ENCODE measurements around the gene GPI.
"Not testable (repeated sequence)": the region's sequence is repeated elsewhere in the genome, so short reads cannot be mapped to it uniquely, and the experiment has no call there.

The GPI gene

DNA sequence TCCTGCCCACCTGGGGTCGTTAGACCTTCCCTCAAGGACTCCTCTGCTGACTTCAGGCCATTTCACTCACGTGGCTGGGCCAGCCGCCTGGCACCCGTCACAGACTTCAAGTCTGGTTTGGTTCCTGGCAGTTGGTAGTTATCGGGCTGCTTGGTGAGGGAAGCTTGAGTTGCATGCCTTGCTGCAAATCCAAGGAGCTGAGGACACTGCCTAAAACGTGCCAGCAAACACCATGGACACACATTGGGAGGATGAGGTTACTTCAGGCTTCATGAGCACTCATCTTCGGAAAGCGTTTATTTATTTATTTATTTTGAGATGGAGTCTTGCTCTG, 2.6 kb downstream of the GPI start:
- no peak for DNase-seq (ENCODE audit: low read depth)

GRCh38 chr19:34368338-34368737, 3.3 kb downstream of the GPI start:
- DNase-seq (ENCODE audit: low read depth): no peak

DNA sequence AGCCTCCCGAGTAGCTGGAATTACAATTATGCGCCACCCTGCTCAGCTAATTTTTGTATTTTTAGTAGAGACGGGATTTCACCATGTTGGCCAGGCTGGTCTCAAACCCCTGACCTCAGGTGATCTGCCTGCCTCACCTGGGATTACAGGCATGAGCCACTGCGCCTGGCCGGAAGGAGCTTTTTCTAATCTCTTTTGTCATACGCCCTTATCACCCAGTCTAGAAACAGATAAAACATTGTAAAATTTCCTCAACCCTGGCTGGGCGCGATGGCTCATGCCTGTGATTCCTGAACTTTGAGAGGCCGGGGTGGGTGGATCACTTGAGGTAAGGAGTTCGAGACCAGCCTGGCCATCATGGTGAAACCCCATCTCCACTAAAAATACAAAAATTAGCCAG, 4.2 kb downstream of the GPI start:
- DNase-seq (ENCODE audit: low read depth): not testable (repeated sequence)

GRCh38 chr19:34370117-34370516, 5.1 kb downstream of the GPI start:
- no peak for DNase-seq (ENCODE audit: low read depth)

GRCh38 chr19:34370983-34371382, 6.0 kb downstream of the GPI start:
- DNase-seq (ENCODE audit: low read depth): no peak

DNA sequence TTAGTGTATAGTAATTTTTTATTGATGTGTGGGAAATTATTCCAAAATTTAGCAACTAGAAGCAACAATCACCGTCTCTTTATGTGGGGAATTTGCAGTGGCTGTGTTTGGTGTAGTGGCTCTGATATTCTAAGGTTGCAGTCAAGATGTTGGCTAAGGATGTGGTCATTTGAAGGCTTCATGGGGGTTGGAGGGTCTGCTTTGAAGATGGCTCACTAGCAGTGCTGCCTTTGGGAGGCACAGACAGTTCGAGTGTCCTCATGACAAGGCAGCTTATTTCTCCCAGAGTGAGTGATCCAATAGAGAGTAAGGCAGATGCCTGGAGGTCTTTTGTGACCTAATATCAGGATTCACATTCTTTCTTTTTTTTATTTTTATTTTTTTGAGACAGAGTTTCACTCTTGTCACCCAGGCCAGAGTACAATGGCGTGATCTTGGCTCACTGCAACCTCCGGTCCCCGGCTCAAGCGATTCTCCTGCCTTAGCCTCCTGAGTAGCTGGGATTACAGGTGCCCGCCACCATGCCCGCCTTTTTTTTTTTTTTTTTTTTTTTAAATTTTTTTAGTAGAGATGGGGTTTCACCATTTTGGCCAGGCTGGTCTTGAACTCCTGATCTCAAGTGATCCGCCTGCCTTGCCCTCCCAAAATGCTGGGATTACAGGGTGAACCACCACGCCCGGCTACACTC, 8.7 kb downstream of the GPI start:
- no peak for DNase-seq (ENCODE audit: low read depth)

- DNase-seq (ENCODE audit: low read depth): no peak
Observed at GRCh38 chr19:34375598-34375997, 10.6 kb downstream of the GPI start.

GRCh38 chr19:34380639-34381241, 15.7 kb downstream of the GPI start:
- DNase-seq (ENCODE audit: low read depth): no peak

- DNase-seq (ENCODE audit: low read depth): no peak
Observed at GRCh38 chr19:34381399-34382251, 16.6 kb downstream of the GPI start.

DNA sequence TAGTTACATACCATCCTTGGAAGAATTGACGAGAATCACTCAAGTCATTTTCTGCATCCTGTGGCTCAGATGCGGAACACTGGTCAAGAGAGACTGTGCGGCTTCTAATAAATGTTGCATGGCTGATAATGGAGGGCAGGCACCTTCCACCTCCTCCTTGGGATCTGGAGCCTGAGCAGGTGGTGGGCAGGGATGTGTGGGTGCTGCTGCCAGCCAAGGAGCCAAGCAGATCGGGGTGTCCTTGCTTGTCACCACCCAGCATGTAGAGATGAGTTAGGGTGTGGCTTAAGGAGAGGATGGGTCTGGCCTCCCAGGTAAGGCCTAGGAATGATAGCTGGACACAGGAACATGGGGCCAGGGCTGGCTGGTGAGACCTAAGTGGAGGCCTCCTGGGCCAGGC, 17.5 kb downstream of the GPI start:
- DNase-seq (ENCODE audit: low read depth): no peak

DNA sequence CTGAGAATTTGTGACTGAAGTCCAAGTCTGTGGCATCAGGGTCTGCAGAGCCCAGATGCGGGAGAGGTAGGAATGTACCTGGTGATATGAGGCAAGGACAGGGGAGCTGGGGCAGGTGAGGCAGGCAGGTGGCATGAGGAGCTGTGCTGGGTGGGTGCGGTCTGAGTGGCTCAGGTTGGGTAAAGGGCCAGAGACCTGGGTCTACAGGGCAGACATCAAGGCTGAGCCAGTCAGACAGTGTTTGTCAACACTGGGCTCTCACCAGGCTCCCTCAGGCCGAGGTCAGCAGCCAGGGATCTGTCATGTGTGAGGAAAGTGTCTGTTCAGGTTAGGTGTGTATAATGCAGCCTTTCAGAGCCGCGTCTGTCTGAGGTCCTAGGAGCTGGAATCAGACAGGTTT, 18.6 kb downstream of the GPI start:
- no peak for DNase-seq (ENCODE audit: low read depth)

GRCh38 chr19:34386645-34387445, 21.8 kb downstream of the GPI start:
- no peak for DNase-seq (ENCODE audit: low read depth)

DNA sequence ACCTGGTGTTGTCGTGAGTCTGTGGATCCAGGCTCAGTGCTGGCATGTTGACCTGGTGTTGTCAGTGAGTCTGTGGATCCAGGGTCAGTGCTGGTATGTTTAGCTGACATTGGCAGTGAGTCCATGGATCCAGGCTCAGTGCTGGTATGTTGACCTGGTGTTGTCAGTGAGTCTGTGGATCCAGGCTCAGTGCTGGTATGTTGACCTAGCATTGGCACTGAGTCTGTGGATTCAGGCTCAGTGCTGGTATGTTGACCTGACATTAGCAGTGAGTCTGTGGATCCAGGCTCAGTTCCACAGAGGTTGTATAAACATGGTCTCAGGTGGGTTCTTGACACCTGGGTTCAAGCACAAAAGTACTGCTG, 22.4 kb downstream of the GPI start:
- DNase-seq (ENCODE audit: low read depth): no peak

- not testable (repeated sequence) for DNase-seq (ENCODE audit: low read depth)
Observed at GRCh38 chr19:34388745-34389144, 23.7 kb downstream of the GPI start.

DNA sequence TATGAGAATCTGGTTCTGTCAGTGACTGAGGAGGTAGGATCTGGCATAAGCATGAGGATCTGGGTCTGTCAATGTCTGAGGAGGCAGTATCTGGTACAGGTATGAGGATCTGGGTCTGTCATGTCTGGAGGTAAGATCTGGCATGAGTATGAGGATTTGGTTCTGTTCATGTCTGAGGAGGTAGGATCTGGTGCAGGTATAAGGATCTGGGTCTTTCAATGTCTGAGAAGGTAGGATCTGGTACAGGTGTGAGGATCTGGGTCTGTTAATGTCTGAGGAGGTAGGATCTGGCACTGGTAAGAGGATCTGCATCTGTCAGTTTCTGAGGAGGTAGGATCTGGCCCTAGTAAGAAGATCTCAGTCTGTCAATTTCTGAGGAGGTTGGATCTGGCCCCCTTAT, 26.8 kb downstream of the GPI start:
- no peak for DNase-seq (ENCODE audit: low read depth)

DNA sequence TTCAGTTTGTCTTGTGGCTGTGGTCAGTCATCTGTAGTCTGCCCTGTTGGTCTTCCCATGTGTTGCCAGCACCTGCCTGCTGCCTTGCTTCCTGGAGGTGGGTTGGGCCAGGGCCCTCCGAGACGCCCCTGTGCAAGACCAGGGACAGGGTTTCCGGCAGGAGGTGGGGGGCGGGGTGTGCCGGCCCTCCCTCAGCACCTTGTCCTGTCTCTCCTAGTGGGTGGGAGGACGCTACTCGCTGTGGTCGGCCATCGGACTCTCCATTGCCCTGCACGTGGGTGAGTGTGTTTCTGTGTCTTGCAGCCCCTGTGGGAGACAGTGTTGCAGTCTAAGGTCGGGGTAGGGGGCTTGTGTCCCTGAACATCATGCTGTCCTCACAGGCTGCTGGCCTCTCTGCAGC, 28.0 kb downstream of the GPI start:
- DNase-seq (ENCODE audit: low read depth): no peak

DNA sequence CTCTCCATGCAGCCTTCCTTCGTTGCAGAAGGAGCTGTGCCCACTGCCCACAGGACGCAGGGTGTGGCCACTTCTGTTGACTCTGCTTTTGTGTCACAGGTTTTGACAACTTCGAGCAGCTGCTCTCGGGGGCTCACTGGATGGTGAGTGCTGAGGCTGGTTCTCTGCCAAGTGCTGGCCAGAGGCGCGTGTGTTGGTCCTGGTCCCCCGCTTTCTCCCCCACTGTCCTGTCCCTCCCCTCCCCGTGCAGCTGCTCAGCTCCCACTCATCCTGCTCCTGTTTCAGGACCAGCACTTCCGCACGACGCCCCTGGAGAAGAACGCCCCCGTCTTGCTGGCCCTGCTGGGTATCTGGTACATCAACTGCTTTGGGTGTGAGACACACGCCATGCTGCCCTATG, 28.6 kb downstream of the GPI start:
- no peak for DNase-seq (ENCODE audit: low read depth)

DNA sequence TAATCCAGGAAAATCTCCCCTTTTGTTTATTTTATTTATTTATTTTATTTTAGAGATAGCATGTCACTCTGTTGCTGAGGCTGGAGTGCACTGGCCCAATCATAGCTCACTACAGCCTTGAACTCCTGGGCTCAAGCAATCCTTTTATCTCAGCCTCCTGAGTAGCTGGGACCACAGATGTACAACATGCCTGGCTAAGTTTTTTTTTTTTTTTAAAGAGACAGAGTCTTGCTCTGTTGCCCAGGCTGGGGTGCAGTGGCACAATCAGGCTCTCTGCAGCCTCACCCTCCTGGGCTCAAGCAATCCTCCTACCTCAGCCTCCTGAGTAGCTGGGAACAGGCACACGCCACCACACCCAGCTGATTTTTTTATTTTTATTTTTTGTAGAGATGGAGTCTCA, 32.9 kb downstream of the GPI start:
- DNase-seq (ENCODE audit: low read depth): no peak

- no peak for DNase-seq (ENCODE audit: low read depth)
Observed at GRCh38 chr19:34399886-34400285, 34.9 kb downstream of the GPI start.

GRCh38 chr19:34400844-34401243, 35.8 kb downstream of the GPI start:
- DNase-seq (ENCODE audit: low read depth): not testable (repeated sequence)

DNA sequence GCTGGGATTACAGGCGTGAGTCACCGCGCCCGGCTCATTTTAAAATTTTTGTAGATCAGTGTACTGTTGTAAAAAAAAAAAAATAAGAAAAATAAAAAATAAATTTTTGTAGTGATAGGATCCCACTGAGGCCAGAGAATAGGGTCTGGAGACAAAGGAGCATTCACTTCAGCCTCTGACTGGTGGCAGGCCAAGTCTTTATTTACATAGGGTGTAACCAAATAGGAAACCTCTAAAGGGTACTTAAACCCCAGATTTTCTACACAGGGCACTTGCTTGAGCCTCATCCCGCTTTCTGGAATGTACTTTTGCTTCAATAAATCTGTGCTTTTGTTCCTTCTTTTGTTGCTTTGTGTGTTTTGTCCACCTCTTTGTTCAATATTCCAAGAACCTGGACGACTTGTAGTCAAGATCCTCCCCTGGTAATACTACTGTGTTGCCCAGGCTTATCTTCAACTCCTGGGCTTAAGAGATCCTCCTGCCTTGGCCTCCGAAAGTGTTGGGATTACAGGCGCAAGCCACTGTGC, 37.1 kb downstream of the GPI start:
- no peak for DNase-seq (ENCODE audit: low read depth)

GRCh38 chr19:34403784-34404108, 38.8 kb downstream of the GPI start:
- DNase-seq (ENCODE audit: low read depth): no peak

All from stimulated activated CD8-positive, alpha-beta memory T cell treated with anti-CD3 and anti-CD28 coated beads, Interleukin-15, amount 100 ng/mL, for 1 hour (primary cell).